Raji (cell line): ENCODE data around the gene PDE1A.

Source experiments
- POLR2A ChIP-seq: IDR thresholded peaks from 2 replicates; pipeline ENCODE4 v1.6.1; 2011; ENCODE audit warnings: low read depth, low read length, control low read depth; ENCODE audit not compliant: insufficient read depth

Gene PDE1A

DNA sequence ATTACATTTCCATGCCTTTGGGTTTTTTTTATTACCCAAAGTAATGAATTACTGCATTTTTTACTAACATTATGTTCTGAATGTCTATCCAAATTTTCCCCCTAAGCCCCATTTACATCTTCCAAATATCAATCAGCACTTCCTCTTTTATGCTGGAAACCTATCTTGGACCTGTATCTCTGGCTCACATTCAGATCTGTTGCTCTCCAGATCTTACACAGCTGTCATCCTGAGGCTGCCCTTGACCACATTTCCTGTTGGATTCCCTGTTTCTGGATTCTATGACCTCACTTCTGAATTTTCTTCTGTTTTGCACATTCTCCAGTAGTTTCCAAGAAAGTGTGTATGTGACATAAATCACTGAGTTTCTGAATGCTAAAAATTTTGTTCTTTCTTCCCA lies 146.7 kb downstream of the PDE1A start:
- no peak for TF ChIP-seq POLR2A

DNA sequence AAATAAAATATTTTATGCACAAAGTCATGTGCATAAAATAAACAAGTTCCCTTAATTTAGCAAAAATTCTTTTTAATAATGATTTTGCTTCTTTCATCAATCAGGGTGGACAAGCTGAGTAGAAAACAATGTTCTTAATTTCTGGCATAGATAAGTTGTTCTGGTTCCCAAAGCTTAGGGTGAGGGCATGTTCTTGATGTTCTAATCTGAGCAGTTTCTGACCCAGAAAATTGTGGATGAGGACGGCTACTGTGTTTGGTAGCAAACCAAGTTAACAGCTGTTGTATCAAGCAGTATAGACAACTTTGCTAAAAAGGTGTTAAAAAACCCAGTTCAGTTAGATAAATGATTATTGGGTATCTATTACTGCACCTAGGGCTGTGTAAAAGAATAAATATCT lies 158.9 kb downstream of the PDE1A start:
- TF ChIP-seq POLR2A: no peak

DNA sequence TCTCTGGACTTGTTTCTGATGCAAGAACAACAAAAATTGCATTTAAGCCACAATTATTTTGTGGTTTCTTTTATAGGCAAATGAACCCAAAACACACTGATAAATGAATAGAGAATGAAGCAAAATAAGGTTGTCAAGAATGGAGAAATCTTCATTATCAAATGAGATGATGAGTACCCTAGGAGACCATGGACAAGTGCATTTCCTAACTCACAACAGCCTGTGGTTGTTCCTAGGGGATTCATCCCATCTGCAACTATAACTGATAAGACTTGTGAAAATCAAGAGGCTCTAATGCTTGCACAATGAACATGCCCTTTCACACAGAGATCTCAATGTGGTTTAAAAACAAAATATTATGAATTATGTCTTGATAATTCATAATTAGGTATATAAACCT lies 159.9 kb downstream of the PDE1A start:
- no peak for TF ChIP-seq POLR2A

DNA sequence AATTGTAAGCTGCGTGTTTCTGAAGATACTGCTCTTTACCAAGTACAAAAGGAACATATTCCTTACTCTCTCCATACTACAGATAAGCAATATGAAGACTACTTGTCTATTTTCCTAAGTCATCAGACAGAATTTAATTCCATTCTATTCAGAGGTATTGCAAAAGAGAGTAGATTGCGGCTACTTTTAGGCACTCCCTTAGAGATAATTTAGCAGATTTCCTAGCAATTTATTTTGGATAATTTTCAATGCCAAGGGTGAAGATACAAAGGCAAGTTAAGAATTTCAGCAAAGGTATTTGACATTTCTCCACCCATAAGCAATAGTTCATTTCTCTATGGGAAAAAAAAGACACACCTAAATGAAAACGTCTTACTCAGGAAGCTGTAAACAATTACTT lies 161.1 kb downstream of the PDE1A start:
- no peak for TF ChIP-seq POLR2A

DNA sequence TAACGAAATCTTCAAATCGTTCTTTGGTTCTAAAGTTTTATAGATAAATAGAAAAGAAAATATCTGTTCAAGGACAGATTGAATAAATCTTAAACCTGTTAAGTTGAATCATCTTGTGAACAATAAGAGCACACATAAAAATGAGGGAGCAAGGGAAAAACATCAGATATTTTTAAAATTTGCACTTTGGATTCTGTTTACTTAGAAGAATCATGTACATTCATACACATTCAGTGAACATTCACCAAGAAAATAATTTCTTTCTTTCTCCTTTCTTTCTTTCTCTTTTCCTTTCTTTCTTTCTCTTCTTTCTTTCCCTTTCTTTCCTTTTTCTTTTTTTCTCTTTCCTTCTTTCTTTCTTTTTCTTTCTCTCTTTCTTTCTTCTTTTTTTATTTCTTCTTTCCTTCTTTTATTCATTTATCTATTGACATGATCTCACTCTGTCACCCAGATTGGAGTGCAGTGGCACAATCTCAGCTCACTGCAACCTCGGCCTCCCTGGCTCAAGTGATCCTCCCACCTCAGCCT lies 164.9 kb downstream of the PDE1A start:
- TF ChIP-seq POLR2A: no peak

DNA sequence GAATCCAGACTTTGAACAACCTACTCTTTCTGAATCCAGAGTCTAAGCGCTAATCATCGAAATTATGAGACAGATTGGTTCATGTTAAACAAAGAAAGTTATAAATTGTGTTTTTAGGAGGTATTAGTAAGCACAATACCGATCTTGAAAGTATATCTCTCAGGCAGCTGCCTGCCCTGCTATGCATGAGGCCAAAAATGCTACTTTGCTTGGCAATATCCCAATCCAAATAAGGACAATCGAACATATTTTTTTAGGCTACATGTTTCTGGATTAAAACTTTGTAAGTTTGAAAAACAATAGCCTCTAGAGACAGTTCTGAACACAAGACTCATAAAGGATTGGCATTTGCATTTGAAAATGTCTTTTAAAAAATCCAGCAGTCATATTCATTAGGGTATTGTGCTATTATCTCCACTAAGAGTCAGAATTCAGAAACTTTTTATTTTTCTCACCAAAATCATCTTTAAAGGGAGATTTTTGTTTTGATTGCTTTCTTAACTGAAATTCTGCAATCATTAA lies 167.1 kb downstream of the PDE1A start:
- no peak for TF ChIP-seq POLR2A

DNA sequence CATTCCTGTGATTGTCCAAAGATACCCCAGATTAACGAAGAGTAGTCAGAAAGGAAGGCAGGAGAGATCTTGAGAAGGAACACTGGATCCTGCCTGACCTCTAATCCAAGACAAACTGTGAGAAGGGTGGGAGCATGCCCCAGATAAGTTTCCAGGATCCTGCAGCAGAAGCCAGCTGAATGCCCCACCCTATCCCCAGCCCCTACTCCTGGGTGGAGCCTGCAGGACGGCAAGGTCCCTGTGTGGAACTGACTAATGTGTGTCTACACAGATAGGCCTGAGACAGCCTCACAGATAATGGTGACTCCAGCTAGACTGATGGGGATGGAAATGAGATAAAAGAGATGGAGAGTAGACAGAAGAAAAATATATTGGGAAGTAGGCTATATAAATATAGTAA lies 174.3 kb downstream of the PDE1A start:
- no peak for TF ChIP-seq POLR2A

DNA sequence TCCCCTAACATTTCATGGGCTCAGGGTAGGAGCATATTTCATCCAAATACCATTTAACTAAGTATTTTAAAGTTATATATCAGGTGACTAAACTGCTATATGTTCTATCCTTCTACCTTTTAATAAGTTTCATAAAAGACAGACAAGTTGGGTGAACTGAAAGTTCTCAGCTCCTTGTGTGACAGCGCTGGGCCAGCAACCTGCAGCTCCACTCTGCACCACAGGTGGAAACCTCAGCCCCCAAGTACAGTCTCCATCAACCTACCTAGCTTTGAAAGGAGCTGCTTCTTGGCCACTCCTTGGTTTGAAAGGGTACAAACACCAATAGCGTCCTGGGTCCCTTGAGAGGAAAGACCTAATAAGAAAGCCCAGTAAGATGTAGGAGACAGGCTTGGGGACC lies 177.9 kb downstream of the PDE1A start:
- no peak for TF ChIP-seq POLR2A

DNA sequence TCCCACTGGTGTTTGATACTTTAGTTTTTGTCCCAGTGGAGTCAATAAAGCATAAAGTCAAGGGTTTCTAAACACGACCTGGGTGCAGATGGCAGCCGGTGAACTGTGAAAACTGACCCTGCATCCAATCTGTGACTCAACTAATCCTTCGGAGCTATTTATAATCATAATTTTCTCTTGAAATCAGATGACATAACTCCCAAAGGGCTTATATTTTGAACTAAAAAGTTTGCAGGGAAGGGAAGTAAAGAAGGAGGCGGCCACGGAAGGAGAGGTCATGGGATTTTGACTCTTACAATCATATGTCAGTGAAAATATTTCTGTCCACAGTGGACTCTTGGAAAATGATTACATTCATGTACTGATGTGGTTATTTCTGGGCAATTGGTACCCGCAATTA lies 178.5 kb downstream of the PDE1A start:
- no peak for TF ChIP-seq POLR2A

DNA sequence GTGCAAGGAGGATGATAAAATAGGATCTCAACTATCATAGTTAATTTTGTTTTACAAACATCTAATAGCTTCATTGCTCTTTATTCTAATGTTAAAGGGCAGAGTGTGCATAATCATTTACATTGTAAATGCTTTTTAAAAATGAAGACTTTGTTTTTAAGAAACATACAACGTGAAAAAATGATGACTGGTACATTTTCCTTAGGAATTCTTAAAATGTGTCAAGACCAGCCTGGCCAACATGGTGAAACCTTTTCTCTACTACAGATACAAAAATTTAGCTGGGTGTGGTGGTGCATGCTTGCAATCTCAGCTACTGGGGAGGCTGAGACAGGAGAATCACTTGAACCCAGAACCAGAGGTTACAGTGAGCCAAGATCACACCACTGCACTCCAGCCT lies 179.0 kb downstream of the PDE1A start:
- TF ChIP-seq POLR2A: no peak

DNA sequence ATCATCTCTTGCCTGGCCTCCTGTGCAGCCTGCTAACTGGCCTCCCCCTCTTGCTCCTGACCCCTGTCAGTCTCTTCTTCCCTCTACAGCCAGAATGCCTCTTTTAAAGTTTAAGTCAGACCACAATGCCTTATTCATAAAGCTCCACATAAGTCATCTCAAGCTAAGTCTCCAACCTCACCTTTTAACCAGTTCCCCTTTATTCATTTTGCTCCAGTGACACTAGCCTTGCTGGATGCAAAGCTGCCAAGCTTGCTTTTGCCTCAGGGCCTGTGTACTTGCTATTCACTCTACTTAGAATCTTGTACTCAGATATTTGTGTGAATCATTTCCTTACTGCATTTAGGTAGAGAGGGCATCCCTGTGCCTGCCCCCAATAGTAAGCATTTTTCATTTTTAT lies 180.9 kb downstream of the PDE1A start:
- no peak for TF ChIP-seq POLR2A

DNA sequence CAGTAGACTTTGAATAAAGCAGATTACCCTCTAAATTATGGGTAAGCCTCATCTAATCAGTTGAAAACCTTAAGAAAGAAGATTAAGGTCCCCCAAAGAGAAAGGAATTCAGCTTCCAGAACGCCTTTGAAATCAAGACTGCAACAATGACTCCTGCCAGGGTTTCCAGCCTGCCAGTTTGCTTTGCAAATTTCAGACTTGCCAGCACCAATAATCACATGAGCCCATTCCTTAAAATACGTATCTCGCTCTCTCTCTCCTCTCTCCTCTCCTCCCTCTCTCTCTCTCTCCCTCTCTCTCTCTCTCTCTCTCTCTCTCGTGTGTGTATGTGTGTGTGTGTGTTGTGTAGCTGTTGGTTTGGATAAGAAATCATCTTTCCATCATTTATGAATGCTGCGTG lies 184.2 kb downstream of the PDE1A start:
- no peak for TF ChIP-seq POLR2A

DNA sequence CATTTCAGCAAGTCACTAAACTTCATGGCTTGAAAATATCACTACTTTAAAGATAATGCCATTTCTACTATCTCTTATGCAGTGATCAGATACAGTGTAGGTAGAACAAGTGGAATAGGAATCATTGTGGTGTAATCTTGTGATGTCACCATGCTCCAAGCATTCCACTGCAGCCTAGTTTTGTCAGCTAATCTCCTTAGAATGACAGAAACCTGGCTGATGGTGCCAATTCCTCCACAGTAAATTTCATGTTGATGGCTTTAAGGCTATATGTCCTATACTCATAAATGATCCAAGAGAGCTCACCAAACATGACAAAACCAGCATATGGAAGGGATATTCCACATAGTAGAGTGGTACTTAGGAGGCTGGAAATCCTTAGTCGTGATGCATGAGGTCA lies 184.9 kb downstream of the PDE1A start:
- TF ChIP-seq POLR2A: no peak

DNA sequence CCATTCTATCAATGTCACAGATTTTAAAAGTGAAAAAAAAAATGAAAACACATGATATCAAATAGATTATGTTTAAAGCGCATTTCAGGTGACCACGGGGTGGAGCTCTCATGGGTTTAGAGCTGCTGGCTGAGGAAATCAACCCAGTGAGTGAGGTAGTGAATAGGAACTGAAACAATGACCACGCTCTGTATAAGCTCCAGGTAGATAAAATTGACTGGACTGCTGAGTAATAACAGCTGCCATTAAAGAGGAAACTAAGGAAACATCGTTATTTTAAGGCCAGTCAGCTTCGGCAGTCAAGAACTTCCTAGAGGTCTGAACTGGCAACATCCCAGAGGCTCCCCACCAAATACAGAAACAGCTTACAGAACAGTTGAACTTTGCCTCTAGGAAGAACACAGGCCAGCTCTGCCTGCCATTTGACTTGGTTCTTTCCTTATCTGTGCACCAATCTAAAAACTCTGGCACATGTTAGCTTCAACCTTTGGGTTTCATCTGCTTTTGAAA lies 185.9 kb downstream of the PDE1A start:
- no peak for TF ChIP-seq POLR2A

DNA sequence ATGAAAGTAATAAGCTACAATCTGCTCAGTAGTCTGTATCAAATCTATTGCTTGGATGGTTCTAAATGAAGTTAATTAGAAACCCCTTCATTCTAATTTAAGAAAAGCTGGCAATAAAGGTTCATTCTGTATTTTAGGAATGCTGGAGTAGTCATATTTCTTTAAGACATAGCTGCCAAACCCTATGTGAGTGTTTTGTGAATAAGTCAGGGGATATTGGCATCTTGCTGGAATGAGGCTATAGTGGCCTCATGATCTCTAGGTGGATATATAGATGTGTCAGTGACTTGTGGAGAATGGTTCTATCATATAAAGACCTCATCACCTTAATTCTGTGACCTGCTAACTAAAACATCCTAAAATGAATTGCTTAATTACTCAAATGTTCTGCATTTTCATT lies 196.3 kb downstream of the PDE1A start:
- no peak for TF ChIP-seq POLR2A

DNA sequence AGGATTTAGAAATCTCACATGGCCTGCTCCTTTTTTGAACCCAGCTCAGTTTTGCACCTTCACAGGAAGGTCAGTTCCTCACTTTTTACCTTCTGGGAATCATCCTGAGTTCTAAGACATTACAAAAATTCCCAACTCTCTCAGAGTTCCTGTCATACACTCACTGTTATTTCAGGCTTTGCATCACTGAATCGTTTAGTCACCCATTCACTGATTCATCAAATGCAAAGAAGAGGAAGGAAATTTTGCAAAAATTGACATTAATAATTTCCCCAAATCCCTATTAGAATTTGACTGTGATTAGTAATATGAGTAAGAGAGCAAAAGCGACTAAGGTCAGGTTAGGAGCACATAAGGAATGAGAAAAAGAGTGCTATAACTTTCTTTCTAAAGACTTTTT lies 197.5 kb downstream of the PDE1A start:
- no peak for TF ChIP-seq POLR2A

DNA sequence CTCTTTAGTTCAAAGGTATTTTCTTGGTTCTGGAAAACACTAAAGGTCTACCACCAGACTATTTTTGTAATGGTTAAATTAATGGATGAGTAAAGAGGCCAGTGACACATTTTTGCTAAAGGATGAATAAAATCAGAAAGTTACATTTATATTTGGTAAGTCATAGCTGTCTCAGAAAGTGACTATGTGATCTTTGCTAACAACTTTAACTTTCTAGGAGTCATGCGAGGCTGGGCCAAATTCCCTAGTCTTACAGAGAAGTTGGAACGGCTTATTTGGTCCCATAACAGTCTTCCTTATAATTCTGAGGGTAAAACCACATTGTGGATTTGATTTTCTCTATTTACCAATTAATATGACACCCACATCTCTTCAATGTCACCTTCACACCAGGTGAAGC lies 198.1 kb downstream of the PDE1A start:
- no peak for TF ChIP-seq POLR2A
